Measurements from ENCODE around the gene MRO.

- no peak for TF ChIP-seq CTCF (IDR thresholded peaks at IDR 0.05)
- TF ChIP-seq RFX5 (IDR thresholded peaks at IDR 0.05; ENCODE audit: low read length): no peak
- no peak for TF ChIP-seq PBX3 (IDR thresholded peaks at IDR 0.05)
- TF ChIP-seq CHD2 (IDR thresholded peaks at IDR 0.05; ENCODE audit: low read length, partially characterized antibody): no peak
- TF ChIP-seq JUND (IDR thresholded peaks at IDR 0.05): no peak
- TF ChIP-seq FOXM1 (IDR thresholded peaks at IDR 0.05; ENCODE audit: low read depth): no peak
- no peak for TF ChIP-seq REST (IDR thresholded peaks at IDR 0.05; ENCODE audit: low read depth, low read length)
- TF ChIP-seq USF1 (IDR thresholded peaks at IDR 0.05; ENCODE audit: borderline replicate concordance, low read depth): no peak
- no peak for TF ChIP-seq POLR2AphosphoS5 (IDR thresholded peaks at IDR 0.05; ENCODE audit: low read depth, low read length)
- TF ChIP-seq RAD21 (IDR thresholded peaks at IDR 0.05; ENCODE audit: low read length): no peak
- no peak for TF ChIP-seq MEF2A (IDR thresholded peaks at IDR 0.05; ENCODE audit: borderline replicate concordance, low read depth)
- no peak for TF ChIP-seq SMC3 (IDR thresholded peaks at IDR 0.05; ENCODE audit: low read depth, low read length)
- no peak for TF ChIP-seq EP300 (IDR thresholded peaks at IDR 0.05; ENCODE audit: borderline replicate concordance in 1 of 2, low read depth in 1 of 2, low read length in 1 of 2)
- no peak for TF ChIP-seq ZBTB33 (IDR thresholded peaks at IDR 0.05; ENCODE audit: borderline replicate concordance, low read depth)
These were observed 30.7 kb upstream of the MRO start for GRCh38 chr18:50850307-50851065.

Measured in SK-N-SH (cell line).